Keratinocyte (primary cell): ENCODE data around the gene PLD1. TPM values are rescaled to one million over a fixed set of nuclear protein-coding genes. Genes with fewer than 3 reads are reported as not detected.

Source experiments
- DNase-seq: peaks from one replicate; pipeline ENCODE4 v3.0.0-alpha.2; 2011; ENCODE audit warnings: low read depth, missing footprints, low spot score
- FAIRE-seq: peaks from 2 replicates; lab custom pipeline; 2011; peaks lifted over from hg19 to GRCh38; lab: Jason Lieb, UNC
- H2AFZ ChIP-seq: 2 replicates; pipeline ENCODE4 v1.6.0; 2012; ENCODE audit warnings: low read length, control low read depth, inconsistent platforms; ENCODE audit not compliant: control insufficient read depth
- H3K27ac ChIP-seq: 2 replicates; pipeline ENCODE4 v1.5.1; 2011; ENCODE audit warnings: low read length; ENCODE audit not compliant: control insufficient read depth, insufficient read depth
- H3K27me3 ChIP-seq: 3 replicates; pipeline ENCODE4 v1.6.0; 2011; ENCODE audit warnings: low read length; ENCODE audit not compliant: control insufficient read depth, insufficient read depth; ENCODE audit errors: extremely low read depth
- H3K36me3 ChIP-seq, 2 experiments: 2 replicates in 1 of 2; 3 replicates in 1 of 2; pipeline ENCODE4 v1.5.1; 2011; ENCODE audit warnings: low read length in 2 of 2, mild to moderate bottlenecking in 1 of 2; ENCODE audit not compliant: control insufficient read depth in 2 of 2, insufficient read depth in 2 of 2; ENCODE audit errors: extremely low read depth in 1 of 2
- H3K4me1 ChIP-seq: 3 replicates; pipeline ENCODE4 v1.5.1; 2011; ENCODE audit warnings: low read length; ENCODE audit not compliant: control insufficient read depth, insufficient read depth; ENCODE audit errors: extremely low read depth
- H3K4me2 ChIP-seq: 3 replicates; pipeline ENCODE4 v1.6.0; 2011; ENCODE audit warnings: low read depth, low read length; ENCODE audit not compliant: control insufficient read depth, insufficient read depth; ENCODE audit errors: extremely low read depth
- H3K4me3 ChIP-seq, 3 experiments: fragments of 200-600 bp in 1 of 3; sonication (generic) in 1 of 3; 2 replicates in 2 of 3; 3 replicates in 1 of 3; pipeline ENCODE4 v1.5.1; 2011 to 2016; ENCODE audit warnings: low read length in 3 of 3, mild to moderate bottlenecking in 3 of 3, control low read depth in 2 of 3, inconsistent platforms in 1 of 3, low read depth in 1 of 3, mixed read lengths in 1 of 3, mixed run types in 1 of 3, moderate library complexity in 1 of 3; ENCODE audit not compliant: control insufficient read depth in 2 of 3, insufficient read depth in 2 of 3; ENCODE audit errors: extremely low read depth in 1 of 3
- H3K79me2 ChIP-seq: 2 replicates; pipeline ENCODE4 v1.6.0; 2012; ENCODE audit warnings: low read length; ENCODE audit not compliant: control insufficient read depth, insufficient read depth
- H3K9ac ChIP-seq: 3 replicates; pipeline ENCODE4 v1.6.0; 2011; ENCODE audit warnings: low read length; ENCODE audit not compliant: control insufficient read depth, insufficient read depth; ENCODE audit errors: extremely low read depth
- H3K9me1 ChIP-seq: 3 replicates; pipeline ENCODE4 v1.6.0; 2011; ENCODE audit warnings: low read length; ENCODE audit not compliant: control insufficient read depth, insufficient read depth; ENCODE audit errors: extremely low read depth
- H3K9me3 ChIP-seq: 2 replicates; pipeline ENCODE4 v1.5.1; 2012; ENCODE audit warnings: low read depth, low read length; ENCODE audit not compliant: control insufficient read depth
- H4K20me1 ChIP-seq: 3 replicates; pipeline ENCODE4 v1.6.0; 2011; ENCODE audit warnings: low read length; ENCODE audit not compliant: control insufficient read depth, insufficient read depth; ENCODE audit errors: extremely low read depth
- CTCF ChIP-seq, 3 experiments: IDR thresholded peaks in 1 of 3; conservative IDR thresholded peaks in 1 of 3; optimal IDR thresholded peaks in 1 of 3; 2 replicates in 2 of 3; 3 replicates in 1 of 3; pipeline versions ENCODE3 to v1.5.1; 2011; ENCODE audit warnings: low read length in 3 of 3, mild to moderate bottlenecking in 3 of 3, moderate library complexity in 2 of 3, control low read depth in 1 of 3, inconsistent platforms in 1 of 3; ENCODE audit not compliant: insufficient read depth in 2 of 3; ENCODE audit errors: extremely low read depth in 1 of 3
- EZH2 ChIP-seq: IDR thresholded peaks from one replicate; pipeline ENCODE4 v1.6.1; 2012; ENCODE audit warnings: inconsistent platforms, mild to moderate bottlenecking, low read length, moderate library complexity
- dilution Hi-C: fragments of 300-500 bp; cut with MboI; formaldehyde crosslinking; loops from one replicate; pipeline ENCODE4 v1.7.0; 2020; ENCODE audit warnings: low sequenced_read_pairs; ENCODE audit not compliant: extremely low pct_ligation_motif_present
- polyA plus RNA-seq, 5 experiments: library from polyadenylated mRNA; depleted of rRNA in 3 of 5; stranded (reverse) in 3 of 5; stranded (forward) in 1 of 5; unstranded in 1 of 5; fragments of >200 nt; gene quantifications; 1 replicate in 1 of 5; 2 replicates in 3 of 5; 3 replicates in 1 of 5; pipeline versions ENCODE4 v1.2.1 to v1.2.3, GENCODE V29; 2011 to 2012; ENCODE audit warnings: missing spikeins in 2 of 5, low read depth in 1 of 5, low replicate concordance in 1 of 5

Gene PLD1
- polyA plus RNA-seq, 1 donor (not counting 4 experiments of a cell fraction or from before 2014, with no cell fraction given) = 14.7 TPM

DNA sequence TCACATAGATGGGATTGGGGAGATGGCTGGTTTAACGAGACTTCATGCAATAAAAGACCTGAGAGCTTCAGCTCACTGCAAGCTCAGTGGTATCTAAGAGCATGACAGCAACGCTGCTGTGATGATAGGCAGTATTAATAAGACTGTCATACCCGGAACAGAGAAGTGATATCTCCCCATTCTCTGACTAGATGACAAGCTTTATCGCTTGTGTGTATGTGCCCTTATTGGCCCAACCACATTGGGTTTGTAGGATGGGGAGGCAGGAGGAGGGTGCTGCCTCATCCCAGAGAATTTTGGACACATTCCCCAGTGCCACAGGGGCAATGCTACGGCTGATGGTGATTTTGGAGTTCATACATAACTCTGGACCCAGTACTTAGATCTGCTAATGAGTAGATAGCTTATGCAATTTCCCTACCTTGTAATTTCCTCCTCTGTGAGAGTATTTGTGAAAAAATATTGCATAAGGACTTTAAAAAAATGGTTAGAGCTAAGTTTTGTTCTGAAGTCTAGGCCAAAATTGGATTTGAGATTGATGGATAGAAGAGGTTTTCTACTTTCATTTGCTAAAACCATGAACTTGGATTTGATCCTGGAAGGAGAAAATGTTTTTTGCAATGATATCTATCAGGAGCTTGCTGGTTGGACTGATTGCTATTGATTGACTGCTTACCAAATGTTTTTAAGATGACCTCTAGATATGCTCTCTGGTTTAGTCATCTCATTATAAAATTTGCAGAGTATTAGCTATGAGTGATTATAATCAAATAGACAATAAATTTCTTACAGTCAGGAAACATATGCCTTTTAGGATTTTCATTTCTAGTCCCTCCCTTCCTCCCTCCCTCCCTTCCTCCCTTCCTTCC, 18.9 kb upstream of the PLD1 start:
- DNase-seq = no peak
- dilution Hi-C loops = no loop called here

DNA sequence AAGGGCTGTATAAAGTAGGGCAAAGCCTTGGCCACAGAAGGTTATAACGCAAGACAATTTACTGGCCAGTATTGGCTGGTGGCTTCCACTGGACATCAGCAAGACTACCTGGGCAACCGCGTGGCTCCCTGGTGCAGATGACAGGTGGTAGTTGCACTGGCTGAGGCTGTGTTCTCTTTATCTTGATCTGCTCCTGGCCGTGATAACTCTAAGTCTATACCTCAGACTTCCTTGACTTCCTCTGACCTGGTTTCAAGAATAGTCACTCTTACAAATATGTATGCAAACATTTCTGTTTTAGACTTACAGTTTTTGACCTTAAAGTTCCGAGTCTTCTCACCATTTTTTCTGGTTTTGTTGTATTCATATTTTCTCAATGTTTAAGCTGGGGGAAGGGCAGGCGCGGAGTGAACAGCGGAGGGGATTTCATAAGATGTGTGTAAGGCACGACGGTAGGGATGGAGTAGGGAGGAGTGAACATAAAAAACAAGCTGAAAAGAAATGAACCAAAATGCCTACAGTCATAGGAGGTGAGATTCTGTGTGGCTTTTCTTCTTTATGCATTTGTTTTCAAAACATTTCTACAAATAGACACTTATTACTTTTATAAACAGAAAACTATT, 17.7 kb upstream of the PLD1 start:
- Histone ChIP-seq H2AFZ (no peak overlapping the region), H3K36me3 (no peaks in the 10 kb centered on the region), H4K20me1 (no peaks in the 10 kb centered on the region), H3K4me1 (no peaks in the 10 kb centered on the region), H3K9me3 (no peaks in the 10 kb centered on the region), H3K27me3 (no peaks in the 10 kb centered on the region), H3K4me3 (no peak overlapping the region), H3K9me1 (no peaks in the 10 kb centered on the region), H3K79me2 (no peaks in the 10 kb centered on the region), H3K9ac (no peak overlapping the region), H3K27ac (no peak overlapping the region), H3K4me2 (no peak overlapping the region)
- DNase-seq (no peak), FAIRE-seq (no peak)
- no peak for TF ChIP-seq CTCF (optimal IDR thresholded peaks at IDR 0.05 in 1 of 3, IDR thresholded peaks at IDR 0.05 in 1 of 3, conservative IDR thresholded peaks at IDR 0.05 in 1 of 3; ENCODE audit: extremely low read depth in 1 of 3, insufficient read depth in 2 of 3, low read length in 3 of 3)
- no peak for TF ChIP-seq EZH2
- dilution Hi-C loops = no loop called here

More for the DNA sequence above, 18.9 kb upstream of the PLD1 start:
- H3K36me3 ChIP-seq = no peaks in the 10 kb centered on the region
- H3K4me1 ChIP-seq = no peaks in the 10 kb centered on the region
- no peaks in the 10 kb centered on the region for H3K27me3 ChIP-seq
- TF ChIP-seq CTCF (optimal IDR thresholded peaks at IDR 0.05 in 1 of 3, IDR thresholded peaks at IDR 0.05 in 1 of 3, conservative IDR thresholded peaks at IDR 0.05 in 1 of 3; ENCODE audit: extremely low read depth in 1 of 3, insufficient read depth in 2 of 3, low read length in 3 of 3) = no peak
- TF ChIP-seq EZH2 = no peak
- no peak overlapping the region for H3K27ac ChIP-seq
- no peak overlapping the region for H3K4me3 ChIP-seq
- no peak overlapping the region for H2AFZ ChIP-seq
- no peaks in the 10 kb centered on the region for H3K79me2 ChIP-seq
- no peaks in the 10 kb centered on the region for H4K20me1 ChIP-seq
- H3K9me1 ChIP-seq = no peaks in the 10 kb centered on the region
- FAIRE-seq = no peak
- H3K9me3 ChIP-seq = no peaks in the 10 kb centered on the region
- no peak overlapping the region for H3K9ac ChIP-seq
- H3K4me2 ChIP-seq = no peak overlapping the region
